Measurements from ENCODE around the gene PPP1R12B.
"Not testable (repeated sequence)": the region's sequence is repeated elsewhere in the genome, so short reads cannot be mapped to it uniquely, and the experiment has no call there.

PPP1R12B gene

GRCh38 chr1:202580619-202581018 is 232.1 kb downstream of the PPP1R12B start:
- H3K4me1 ChIP-seq: peaks cover 33% of the 10 kb centered on the region
- no peaks in the 10 kb centered on the region for H3K27me3 ChIP-seq (ENCODE audit: control insufficient read depth, insufficient read depth, low read length)
- H3K9me3 ChIP-seq (ENCODE audit: control insufficient read depth, low read length): no peaks in the 10 kb centered on the region
- H3K79me2 ChIP-seq: no peaks in the 10 kb centered on the region
- H3K4me2 ChIP-seq (ENCODE audit: low read length): no peak overlapping the region
- H3K4me3 ChIP-seq (ENCODE audit: low read depth, low read length): no peak overlapping the region
- no peak overlapping the region for H3K27ac ChIP-seq
- no peak overlapping the region for H3K9ac ChIP-seq
- no peak for TF ChIP-seq CTCF (IDR thresholded peaks at IDR 0.05)
- no peaks in the 10 kb centered on the region for H3K36me3 ChIP-seq (ENCODE audit: control insufficient read depth, insufficient read depth, low read length)
- no peak overlapping the region for H2AFZ ChIP-seq

GRCh38 chr1:202582350-202582749 is 233.9 kb downstream of the PPP1R12B start:
- not testable (repeated sequence) for H2AFZ ChIP-seq; H3K36me3 ChIP-seq (ENCODE audit: control insufficient read depth, insufficient read depth, low read length); H3K79me2 ChIP-seq; H3K27ac ChIP-seq; H3K9me3 ChIP-seq (ENCODE audit: control insufficient read depth, low read length); H3K4me2 ChIP-seq (ENCODE audit: low read length); H3K9ac ChIP-seq; H3K27me3 ChIP-seq (ENCODE audit: control insufficient read depth, insufficient read depth, low read length); H3K4me3 ChIP-seq (ENCODE audit: low read depth, low read length)
- peaks cover 32% of the 10 kb centered on the region for H3K4me1 ChIP-seq

GRCh38 chr1:202584707-202585589 is 236.4 kb downstream of the PPP1R12B start:
- Histone ChIP-seq H3K4me2 (ENCODE audit: low read length) (no peak overlapping the region), H3K9me3 (ENCODE audit: control insufficient read depth, low read length) (no peaks in the 10 kb centered on the region), H3K27me3 (ENCODE audit: control insufficient read depth, insufficient read depth, low read length) (no peaks in the 10 kb centered on the region), H2AFZ (no peak overlapping the region), H3K79me2 (no peaks in the 10 kb centered on the region), H3K4me1 (peaks cover 36% of the 10 kb centered on the region), H3K27ac (peak overlapping the region; percentile 24), H3K4me3 (ENCODE audit: low read depth, low read length) (no peak overlapping the region), H3K9ac (no peak overlapping the region), H3K36me3 (ENCODE audit: control insufficient read depth, insufficient read depth, low read length) (no peaks in the 10 kb centered on the region)
- TF ChIP-seq CTCF (IDR thresholded peaks at IDR 0.05): no peak

GRCh38 chr1:202585590-202585933 is 237.1 kb downstream of the PPP1R12B start:
- H3K4me3 ChIP-seq (ENCODE audit: low read depth, low read length): no peak overlapping the region
- H3K27ac ChIP-seq: peak overlapping the region; percentile 61
- H3K9ac ChIP-seq: no peak overlapping the region
- no peaks in the 10 kb centered on the region for H3K79me2 ChIP-seq
- no peaks in the 10 kb centered on the region for H3K9me3 ChIP-seq (ENCODE audit: control insufficient read depth, low read length)
- peaks cover 36% of the 10 kb centered on the region for H3K4me1 ChIP-seq
- H3K4me2 ChIP-seq (ENCODE audit: low read length): no peak overlapping the region
- H3K36me3 ChIP-seq (ENCODE audit: control insufficient read depth, insufficient read depth, low read length): no peaks in the 10 kb centered on the region
- no peaks in the 10 kb centered on the region for H3K27me3 ChIP-seq (ENCODE audit: control insufficient read depth, insufficient read depth, low read length)
- H2AFZ ChIP-seq: no peak overlapping the region
- no peak for TF ChIP-seq CTCF (IDR thresholded peaks at IDR 0.05)

- H3K9me3 ChIP-seq (ENCODE audit: control insufficient read depth, low read length): no peaks in the 10 kb centered on the region
- H3K27me3 ChIP-seq (ENCODE audit: control insufficient read depth, insufficient read depth, low read length): no peaks in the 10 kb centered on the region
- peak overlapping the region; percentile 61 for H3K27ac ChIP-seq
- no peaks in the 10 kb centered on the region for H3K79me2 ChIP-seq
- H3K36me3 ChIP-seq (ENCODE audit: control insufficient read depth, insufficient read depth, low read length): no peaks in the 10 kb centered on the region
- no peak overlapping the region for H2AFZ ChIP-seq
- H3K4me1 ChIP-seq: peaks cover 36% of the 10 kb centered on the region
- H3K9ac ChIP-seq: no peak overlapping the region
- H3K4me3 ChIP-seq (ENCODE audit: low read depth, low read length): no peak overlapping the region
- no peak overlapping the region for H3K4me2 ChIP-seq (ENCODE audit: low read length)
- no peak for TF ChIP-seq CTCF (IDR thresholded peaks at IDR 0.05)
These were observed 237.7 kb downstream of the PPP1R12B start for GRCh38 chr1:202586018-202586821.

Measured in parathyroid adenoma (tissue), 2 donors.